ENCODE measurements around the gene ENPP3.
"Not testable (repeated sequence)": the region's sequence is repeated elsewhere in the genome, so short reads cannot be mapped to it uniquely, and the experiment has no call there.

Gene ENPP3

GRCh38 chr6:131696956-131697355, 59.9 kb downstream of the ENPP3 start:
- H3K9ac ChIP-seq (ENCODE audit: low read length) = no peak overlapping the region
- H3K27me3 ChIP-seq (ENCODE audit: control insufficient read depth, insufficient read depth, low read length) = no peaks in the 10 kb centered on the region
- no peak overlapping the region for H3K4me3 ChIP-seq (ENCODE audit: low read length)
- H3K36me3 ChIP-seq (ENCODE audit: control insufficient read depth, insufficient read depth, low read length) = no peaks in the 10 kb centered on the region
- no peaks in the 10 kb centered on the region for H3K4me1 ChIP-seq (ENCODE audit: control insufficient read depth, insufficient read depth, low read length)
- H3K27ac ChIP-seq (ENCODE audit: low read depth, low read length) = no peak overlapping the region

GRCh38 chr6:131700851-131701250, 63.7 kb downstream of the ENPP3 start:
- not testable (repeated sequence) for H3K27ac ChIP-seq (ENCODE audit: low read depth, low read length); H3K4me1 ChIP-seq (ENCODE audit: control insufficient read depth, insufficient read depth, low read length); H3K9ac ChIP-seq (ENCODE audit: low read length); H3K27me3 ChIP-seq (ENCODE audit: control insufficient read depth, insufficient read depth, low read length); H3K4me3 ChIP-seq (ENCODE audit: low read length); H3K36me3 ChIP-seq (ENCODE audit: control insufficient read depth, insufficient read depth, low read length)

- H3K4me3 ChIP-seq (ENCODE audit: low read length); H3K27me3 ChIP-seq (ENCODE audit: control insufficient read depth, insufficient read depth, low read length); H3K9ac ChIP-seq (ENCODE audit: low read length); H3K4me1 ChIP-seq (ENCODE audit: control insufficient read depth, insufficient read depth, low read length); H3K27ac ChIP-seq (ENCODE audit: low read depth, low read length); H3K36me3 ChIP-seq (ENCODE audit: control insufficient read depth, insufficient read depth, low read length): not testable (repeated sequence)
These were observed 66.8 kb downstream of the ENPP3 start for GRCh38 chr6:131703905-131704304.

- H3K4me3 ChIP-seq (ENCODE audit: low read length); H3K4me1 ChIP-seq (ENCODE audit: control insufficient read depth, insufficient read depth, low read length); H3K27ac ChIP-seq (ENCODE audit: low read depth, low read length); H3K9ac ChIP-seq (ENCODE audit: low read length); H3K36me3 ChIP-seq (ENCODE audit: control insufficient read depth, insufficient read depth, low read length); H3K27me3 ChIP-seq (ENCODE audit: control insufficient read depth, insufficient read depth, low read length): not testable (repeated sequence)
These were observed 73.8 kb downstream of the ENPP3 start, which contains the start of gene CTAGE9 for GRCh38 chr6:131710917-131711316. Gene CTAGE9 (minus strand): TSS chr6:131711017. CDS start chr6:131711017, 0 bp downstream.

GRCh38 chr6:131715567-131715966, 78.5 kb downstream of the ENPP3 start:
- H3K36me3 ChIP-seq (ENCODE audit: control insufficient read depth, insufficient read depth, low read length); H3K27me3 ChIP-seq (ENCODE audit: control insufficient read depth, insufficient read depth, low read length); H3K4me1 ChIP-seq (ENCODE audit: control insufficient read depth, insufficient read depth, low read length); H3K27ac ChIP-seq (ENCODE audit: low read depth, low read length); H3K4me3 ChIP-seq (ENCODE audit: low read length); H3K9ac ChIP-seq (ENCODE audit: low read length): not testable (repeated sequence)

- Histone ChIP-seq H3K27me3 (ENCODE audit: control insufficient read depth, insufficient read depth, low read length) (no peaks in the 10 kb centered on the region), H3K4me1 (ENCODE audit: control insufficient read depth, insufficient read depth, low read length) (no peaks in the 10 kb centered on the region), H3K4me3 (ENCODE audit: low read length) (no peak overlapping the region), H3K9ac (ENCODE audit: low read length) (no peak overlapping the region), H3K36me3 (ENCODE audit: control insufficient read depth, insufficient read depth, low read length) (peaks cover 4% of the 10 kb centered on the region), H3K27ac (ENCODE audit: low read depth, low read length) (no peak overlapping the region)
These were observed 80.9 kb downstream of the ENPP3 start for GRCh38 chr6:131717836-131718542.

GRCh38 chr6:131721161-131721560, 84.1 kb downstream of the ENPP3 start:
- no peaks in the 10 kb centered on the region for H3K27me3 ChIP-seq (ENCODE audit: control insufficient read depth, insufficient read depth, low read length)
- H3K4me1 ChIP-seq (ENCODE audit: control insufficient read depth, insufficient read depth, low read length) = no peaks in the 10 kb centered on the region
- H3K27ac ChIP-seq (ENCODE audit: low read depth, low read length) = no peak overlapping the region
- no peak overlapping the region for H3K4me3 ChIP-seq (ENCODE audit: low read length)
- H3K9ac ChIP-seq (ENCODE audit: low read length) = no peak overlapping the region
- peaks cover 4% of the 10 kb centered on the region for H3K36me3 ChIP-seq (ENCODE audit: control insufficient read depth, insufficient read depth, low read length)

GRCh38 chr6:131724114-131724513, 87.0 kb downstream of the ENPP3 start:
- no peak overlapping the region for H3K9ac ChIP-seq (ENCODE audit: low read length)
- peaks cover 4% of the 10 kb centered on the region for H3K36me3 ChIP-seq (ENCODE audit: control insufficient read depth, insufficient read depth, low read length)
- no peak overlapping the region for H3K27ac ChIP-seq (ENCODE audit: low read depth, low read length)
- H3K27me3 ChIP-seq (ENCODE audit: control insufficient read depth, insufficient read depth, low read length) = no peaks in the 10 kb centered on the region
- H3K4me1 ChIP-seq (ENCODE audit: control insufficient read depth, insufficient read depth, low read length) = no peaks in the 10 kb centered on the region
- no peak overlapping the region for H3K4me3 ChIP-seq (ENCODE audit: low read length)

GRCh38 chr6:131727467-131727866, 90.4 kb downstream of the ENPP3 start:
- H3K4me3 ChIP-seq (ENCODE audit: low read length) = no peak overlapping the region
- H3K4me1 ChIP-seq (ENCODE audit: control insufficient read depth, insufficient read depth, low read length) = no peaks in the 10 kb centered on the region
- H3K27me3 ChIP-seq (ENCODE audit: control insufficient read depth, insufficient read depth, low read length) = no peaks in the 10 kb centered on the region
- peaks cover under 1% of the 10 kb centered on the region for H3K36me3 ChIP-seq (ENCODE audit: control insufficient read depth, insufficient read depth, low read length)
- H3K27ac ChIP-seq (ENCODE audit: low read depth, low read length) = no peak overlapping the region
- no peak overlapping the region for H3K9ac ChIP-seq (ENCODE audit: low read length)

- no peak overlapping the region for H3K27ac ChIP-seq (ENCODE audit: low read depth, low read length)
- H3K36me3 ChIP-seq (ENCODE audit: control insufficient read depth, insufficient read depth, low read length) = no peaks in the 10 kb centered on the region
- H3K4me1 ChIP-seq (ENCODE audit: control insufficient read depth, insufficient read depth, low read length) = no peaks in the 10 kb centered on the region
- no peaks in the 10 kb centered on the region for H3K27me3 ChIP-seq (ENCODE audit: control insufficient read depth, insufficient read depth, low read length)
- no peak overlapping the region for H3K9ac ChIP-seq (ENCODE audit: low read length)
- H3K4me3 ChIP-seq (ENCODE audit: low read length) = no peak overlapping the region
These were observed 90.8 kb downstream of the ENPP3 start for GRCh38 chr6:131727868-131728267.

- H3K27ac ChIP-seq (ENCODE audit: low read depth, low read length) = no peak overlapping the region
- H3K9ac ChIP-seq (ENCODE audit: low read length) = no peak overlapping the region
- H3K4me3 ChIP-seq (ENCODE audit: low read length) = no peak overlapping the region
These were observed 91.3 kb downstream of the ENPP3 start for GRCh38 chr6:131728296-131728939.

GRCh38 chr6:131729550-131729949, 92.4 kb downstream of the ENPP3 start:
- H3K27ac ChIP-seq (ENCODE audit: low read depth, low read length) = no peak overlapping the region
- no peak overlapping the region for H3K9ac ChIP-seq (ENCODE audit: low read length)
- H3K36me3 ChIP-seq (ENCODE audit: control insufficient read depth, insufficient read depth, low read length) = no peaks in the 10 kb centered on the region
- H3K4me1 ChIP-seq (ENCODE audit: control insufficient read depth, insufficient read depth, low read length) = no peaks in the 10 kb centered on the region
- no peaks in the 10 kb centered on the region for H3K27me3 ChIP-seq (ENCODE audit: control insufficient read depth, insufficient read depth, low read length)
- H3K4me3 ChIP-seq (ENCODE audit: low read length) = no peak overlapping the region

More at GRCh38 chr6:131728296-131728939, 91.3 kb downstream of the ENPP3 start:
- Histone ChIP-seq H3K27me3 (ENCODE audit: control insufficient read depth, insufficient read depth, low read length) (no peaks in the 10 kb centered on the region), H3K4me1 (ENCODE audit: control insufficient read depth, insufficient read depth, low read length) (no peaks in the 10 kb centered on the region), H3K36me3 (ENCODE audit: control insufficient read depth, insufficient read depth, low read length) (no peaks in the 10 kb centered on the region)

- no peaks in the 10 kb centered on the region for H3K27me3 ChIP-seq (ENCODE audit: control insufficient read depth, insufficient read depth, low read length)
- no peak overlapping the region for H3K4me3 ChIP-seq (ENCODE audit: low read length)
- no peaks in the 10 kb centered on the region for H3K36me3 ChIP-seq (ENCODE audit: control insufficient read depth, insufficient read depth, low read length)
These were observed 93.2 kb downstream of the ENPP3 start for GRCh38 chr6:131730264-131730663.

More at GRCh38 chr6:131730264-131730663, 93.2 kb downstream of the ENPP3 start:
- H3K4me1 ChIP-seq (ENCODE audit: control insufficient read depth, insufficient read depth, low read length) = no peaks in the 10 kb centered on the region
- H3K9ac ChIP-seq (ENCODE audit: low read length) = no peak overlapping the region
- no peak overlapping the region for H3K27ac ChIP-seq (ENCODE audit: low read depth, low read length)
